ENCODE results near the gene MYCT1.
"Not testable (repeated sequence)": the region's sequence is repeated elsewhere in the genome, so short reads cannot be mapped to it uniquely, and the experiment has no call there.

Gene MYCT1

GRCh38 chr6:152697634-152698033 lies at the start of gene MYCT1:
Gene MYCT1, plus strand, starts transcription at chr6:152697897. Its CDS starts 6 bp downstream, at chr6:152697903.
- no peak for FAIRE-seq
- DNase-seq (ENCODE audit: extremely low spot score, insufficient read length, low read depth) = no peak

GRCh38 chr6:152648105-152648504 lies 49.6 kb upstream of the MYCT1 start:
- no peak for DNase-seq (ENCODE audit: extremely low spot score, insufficient read length, low read depth)
- FAIRE-seq = no peak

GRCh38 chr6:152651986-152652385 lies 45.7 kb upstream of the MYCT1 start:
- DNase-seq (ENCODE audit: extremely low spot score, insufficient read length, low read depth) (no peak), FAIRE-seq (no peak)

GRCh38 chr6:152661776-152662175 lies 35.9 kb upstream of the MYCT1 start:
- FAIRE-seq = no peak

GRCh38 chr6:152669895-152670294 lies 27.8 kb upstream of the MYCT1 start:
- FAIRE-seq = no peak

More at GRCh38 chr6:152661776-152662175, 35.9 kb upstream of the MYCT1 start:
- no peak for DNase-seq (ENCODE audit: extremely low spot score, insufficient read length, low read depth)

GRCh38 chr6:152671171-152671570 lies 26.5 kb upstream of the MYCT1 start:
- DNase-seq (ENCODE audit: extremely low spot score, insufficient read length, low read depth) (no peak), FAIRE-seq (no peak)

More at GRCh38 chr6:152669895-152670294, 27.8 kb upstream of the MYCT1 start:
- DNase-seq (ENCODE audit: extremely low spot score, insufficient read length, low read depth) = no peak

GRCh38 chr6:152673236-152673635 lies 24.5 kb upstream of the MYCT1 start:
- no peak for FAIRE-seq
- DNase-seq (ENCODE audit: extremely low spot score, insufficient read length, low read depth) = no peak

- no peak for DNase-seq (ENCODE audit: extremely low spot score, insufficient read length, low read depth)
- no peak for FAIRE-seq
Measured at GRCh38 chr6:152680151-152680550, 17.5 kb upstream of the MYCT1 start.

GRCh38 chr6:152680879-152681517 lies 16.7 kb upstream of the MYCT1 start:
- no peak for FAIRE-seq
- no peak for DNase-seq (ENCODE audit: extremely low spot score, insufficient read length, low read depth)

GRCh38 chr6:152682141-152682540 lies 15.6 kb upstream of the MYCT1 start:
- DNase-seq (ENCODE audit: extremely low spot score, insufficient read length, low read depth) = no peak
- no peak for FAIRE-seq

GRCh38 chr6:152682935-152683334 lies 14.8 kb upstream of the MYCT1 start:
- DNase-seq (ENCODE audit: extremely low spot score, insufficient read length, low read depth); FAIRE-seq: not testable (repeated sequence)

GRCh38 chr6:152685819-152686218 lies 11.9 kb upstream of the MYCT1 start:
- DNase-seq (ENCODE audit: extremely low spot score, insufficient read length, low read depth) (no peak), FAIRE-seq (no peak)

- DNase-seq (ENCODE audit: extremely low spot score, insufficient read length, low read depth) (no peak), FAIRE-seq (no peak)
Measured at GRCh38 chr6:152695372-152696045, 2.2 kb upstream of the MYCT1 start.

- DNase-seq (ENCODE audit: extremely low spot score, insufficient read length, low read depth) (no peak), FAIRE-seq (no peak)
Measured at GRCh38 chr6:152696522-152696921, 1.2 kb upstream of the MYCT1 start.

GRCh38 chr6:152698692-152699091 lies 995 bp downstream of the MYCT1 start:
- FAIRE-seq (no peak), DNase-seq (ENCODE audit: extremely low spot score, insufficient read length, low read depth) (no peak)

GRCh38 chr6:152700427-152700826 lies 2.7 kb downstream of the MYCT1 start:
- no peak for FAIRE-seq
- no peak for DNase-seq (ENCODE audit: extremely low spot score, insufficient read length, low read depth)

GRCh38 chr6:152701081-152701862 lies 3.6 kb downstream of the MYCT1 start:
- FAIRE-seq = no peak

GRCh38 chr6:152701863-152702401 lies 4.2 kb downstream of the MYCT1 start:
- no peak for FAIRE-seq
- DNase-seq (ENCODE audit: extremely low spot score, insufficient read length, low read depth) = no peak

More at GRCh38 chr6:152701081-152701862, 3.6 kb downstream of the MYCT1 start:
- DNase-seq (ENCODE audit: extremely low spot score, insufficient read length, low read depth) = no peak

- not testable (repeated sequence) for FAIRE-seq; DNase-seq (ENCODE audit: extremely low spot score, insufficient read length, low read depth)
Measured at GRCh38 chr6:152703750-152704149, 6.1 kb downstream of the MYCT1 start.

GRCh38 chr6:152705327-152705726 lies 7.6 kb downstream of the MYCT1 start:
- no peak for FAIRE-seq
- DNase-seq (ENCODE audit: extremely low spot score, insufficient read length, low read depth) = no peak

- FAIRE-seq (no peak), DNase-seq (ENCODE audit: extremely low spot score, insufficient read length, low read depth) (no peak)
Measured at GRCh38 chr6:152716322-152716721, 18.6 kb downstream of the MYCT1 start.

All from GM18507 (cell line).